HEK293 (cell line): ENCODE results near the gene CPT1A.

ENCODE experiments used
- CTCF ChIA-PET: fragments of 350-600 bp; formaldehyde crosslinking; extraction: SDS; loops from one replicate; lab custom pipeline; 2021; ENCODE audit warnings: antibody characterized with exemption; lab: Yijun Ruan, JAX
- POLR2A ChIA-PET: fragments of 300-600 bp; formaldehyde crosslinking; extraction: SDS; loops from one replicate; lab custom pipeline; 2020; ENCODE audit warnings: antibody characterized with exemption, inconsistent platforms; lab: Yijun Ruan, JAX
- H3K27ac ChIP-seq: fragments of 200-500 bp; sonication (Bioruptor generic); 2 replicates; pipeline ENCODE4 v1.5.1; 2014; ENCODE audit warnings: low read depth, low read length, control low read depth, inconsistent platforms; ENCODE audit errors: extremely low read depth
- H3K36me3 ChIP-seq, 2 experiments: fragments of 200-500 bp in 1 of 2; sonication (Bioruptor generic) in 1 of 2; 1 replicate in 1 of 2; 2 replicates in 1 of 2; pipeline ENCODE4 v1.5.1; 2014 to 2017; ENCODE audit warnings: inconsistent platforms in 2 of 2, low read length in 2 of 2; ENCODE audit not compliant: control insufficient read depth in 2 of 2, insufficient read depth in 1 of 2
- H3K4me1 ChIP-seq: fragments of 200-500 bp; sonication (Bioruptor generic); 2 replicates; pipeline ENCODE4 v1.5.1; 2014; ENCODE audit warnings: mild to moderate bottlenecking, low read length, inconsistent platforms; ENCODE audit not compliant: control insufficient read depth, insufficient read depth
- H3K4me3 ChIP-seq: 2 replicates; pipeline ENCODE4 v1.5.1; 2011; ENCODE audit warnings: low read depth, mild to moderate bottlenecking, control low read depth, low read length, moderate library complexity
- H3K9me3 ChIP-seq: fragments of 200-500 bp; sonication (Bioruptor generic); 2 replicates; pipeline ENCODE4 v1.5.1; 2014; ENCODE audit warnings: low read depth, low read length, inconsistent platforms; ENCODE audit not compliant: control insufficient read depth, insufficient read depth
- GLI4 ChIP-seq: fragments of 450-650 bp; formaldehyde crosslinking; IDR thresholded peaks from 2 replicates; pipeline ENCODE4 v1.5.1; 2016; ENCODE audit warnings: missing biosample characterization, missing genetic modification characterization
- KLF1 ChIP-seq: fragments of 450-650 bp; formaldehyde crosslinking; IDR thresholded peaks from 2 replicates; pipeline ENCODE4 v1.5.1; 2016; ENCODE audit warnings: missing biosample characterization, missing genetic modification characterization
- MYNN ChIP-seq: fragments of 450-650 bp; formaldehyde crosslinking; IDR thresholded peaks from 2 replicates; pipeline ENCODE4 v1.5.1; 2016; ENCODE audit warnings: missing biosample characterization, missing genetic modification characterization, borderline replicate concordance
- PRDM1 ChIP-seq: fragments of 450-650 bp; formaldehyde crosslinking; IDR thresholded peaks from 2 replicates; pipeline ENCODE4; 2016; ENCODE audit warnings: missing biosample characterization, missing genetic modification characterization
- SCRT1 ChIP-seq: fragments of 450-650 bp; formaldehyde crosslinking; IDR thresholded peaks from 2 replicates; pipeline ENCODE4 v1.5.1; 2016; ENCODE audit warnings: missing biosample characterization, missing genetic modification characterization, borderline replicate concordance
- SCRT2 ChIP-seq: fragments of 450-650 bp; formaldehyde crosslinking; IDR thresholded peaks from 2 replicates; pipeline ENCODE4 v1.5.1; 2016; ENCODE audit warnings: missing biosample characterization, missing genetic modification characterization
- ZFHX2 ChIP-seq: fragments of 450-650 bp; formaldehyde crosslinking; conservative IDR thresholded peaks from 2 replicates; pipeline ENCODE4 v1.5.1; 2016; ENCODE audit warnings: missing biosample characterization, missing genetic modification characterization
- ZNF132 ChIP-seq: fragments of 450-650 bp; formaldehyde crosslinking; IDR thresholded peaks from 2 replicates; pipeline ENCODE4 v1.5.1; 2017; ENCODE audit warnings: missing biosample characterization, missing genetic modification characterization, borderline replicate concordance
- ZNF280D ChIP-seq: fragments of 450-650 bp; formaldehyde crosslinking; IDR thresholded peaks from 2 replicates; pipeline ENCODE4 v1.5.1; 2016; ENCODE audit warnings: missing biosample characterization, missing genetic modification characterization
- ZNF600 ChIP-seq: fragments of 450-650 bp; formaldehyde crosslinking; IDR thresholded peaks from 2 replicates; pipeline ENCODE4 v1.5.1; 2016; ENCODE audit warnings: missing biosample characterization, missing genetic modification characterization
- ZNF660 ChIP-seq: fragments of 450-650 bp; IDR thresholded peaks from 2 replicates; pipeline ENCODE4 v1.5.1; 2018; ENCODE audit warnings: missing biosample characterization, mild to moderate bottlenecking, missing genetic modification characterization
- ZNF670 ChIP-seq: fragments of 450-650 bp; formaldehyde crosslinking; IDR thresholded peaks from 2 replicates; pipeline ENCODE4 v1.5.1; 2016; ENCODE audit warnings: missing biosample characterization, missing genetic modification characterization, low read depth
- TF ChIP-seq, protein P1 (sequence below): fragments of 450-650 bp; formaldehyde crosslinking; IDR thresholded peaks from 2 replicates; pipeline ENCODE4 v1.5.1; 2016; ENCODE audit warnings: missing biosample characterization, missing genetic modification characterization
- TF ChIP-seq, protein P2 (sequence below): fragments of 450-650 bp; formaldehyde crosslinking; conservative IDR thresholded peaks from 2 replicates; pipeline ENCODE4 v1.5.1; 2016; ENCODE audit warnings: low read depth, missing biosample characterization, missing genetic modification characterization
- TF ChIP-seq, protein P3 (sequence below): fragments of 450-650 bp; formaldehyde crosslinking; optimal IDR thresholded peaks from 2 replicates; pipeline ENCODE3; 2016; ENCODE audit warnings: missing biosample characterization, mild to moderate bottlenecking, missing genetic modification characterization

The CPT1A gene

GRCh38 chr11:68812526-68812925 lies 29.2 kb downstream of the CPT1A start:
- Histone ChIP-seq H3K4me1 (no peaks in the 10 kb centered on the region), H3K4me3 (no peak overlapping the region), H3K9me3 (no peaks in the 10 kb centered on the region), H3K36me3 (peaks cover 0 to 31% of the 10 kb centered on the region in 2 experiments; a peak in 2 of 3 replicates), H3K27ac (no peak overlapping the region)
- CTCF ChIA-PET, result no interaction called here
- TF ChIP-seq SCRT1, result no peak
- peak; percentile 85 for TF ChIP-seq KLF1 (tag by site-specific recombination)
- POLR2A ChIA-PET, result no interaction called here

DNA sequence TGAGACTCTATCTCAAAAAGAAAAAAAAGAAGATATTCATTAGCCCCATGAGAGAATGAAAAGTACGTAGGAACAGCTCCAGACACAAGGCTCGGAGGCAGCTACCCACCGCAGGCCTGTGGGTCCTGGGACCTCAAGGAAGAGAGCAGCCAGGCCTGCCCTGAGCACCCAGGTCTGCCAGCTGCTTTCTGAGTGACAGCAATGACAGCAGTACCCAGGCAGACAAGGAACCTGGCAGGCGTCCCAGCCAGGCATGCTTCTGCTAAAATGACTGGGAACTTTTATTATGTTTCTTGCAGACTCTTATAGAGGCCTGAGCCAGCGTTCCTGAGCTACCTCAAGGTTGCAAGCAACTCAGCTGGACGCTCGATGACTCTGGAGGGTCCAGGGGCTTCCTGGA lies 31.6 kb downstream of the CPT1A start:
- ChIA-PET CTCF (interaction anchor here (0.7 to 1.9 kb wide), 2 partner anchors 11 to 12 kb away, joined by 4 to 6 read pairs; no protein-coding TSS in a partner anchor), POLR2A (no interaction called here)
- TF ChIP-seq, protein P1, sequence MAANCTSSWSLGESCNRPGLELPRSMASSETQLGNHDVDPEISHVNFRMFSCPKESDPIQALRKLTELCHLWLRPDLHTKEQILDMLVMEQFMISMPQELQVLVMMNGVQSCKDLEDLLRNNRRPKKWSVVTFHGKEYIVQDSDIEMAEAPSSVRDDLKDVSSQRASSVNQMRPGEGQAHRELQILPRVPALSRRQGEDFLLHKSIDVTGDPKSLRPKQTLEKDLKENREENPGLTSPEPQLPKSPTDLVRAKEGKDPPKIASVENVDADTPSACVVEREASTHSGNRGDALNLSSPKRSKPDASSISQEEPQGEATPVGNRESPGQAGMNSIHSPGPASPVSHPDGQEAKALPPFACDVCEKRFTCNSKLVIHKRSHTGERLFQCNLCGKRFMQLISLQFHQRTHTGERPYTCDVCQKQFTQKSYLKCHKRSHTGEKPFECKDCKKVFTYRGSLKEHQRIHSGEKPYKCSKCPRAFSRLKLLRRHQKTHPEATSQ (tag by site-specific recombination), result no peak
- TF ChIP-seq ZNF660 (tag by site-specific recombination), result no peak
- no peak for TF ChIP-seq PRDM1 (tag by site-specific recombination)
- 0 out of 2 replicates have a peak, but pooled peaks have one; percentile 39 for TF ChIP-seq MYNN (tag by site-specific recombination)
- TF ChIP-seq ZNF670 (tag by site-specific recombination), result no peak
- TF ChIP-seq, all 188 proteins: peak for 1
- H3K4me3 ChIP-seq, result no peak overlapping the region
- no peaks in the 10 kb centered on the region for H3K9me3 ChIP-seq
- H3K36me3 ChIP-seq, result peaks cover 0 to 36% of the 10 kb centered on the region in 2 experiments; a peak in 1 of 3 replicates
- no peaks in the 10 kb centered on the region for H3K4me1 ChIP-seq
- H3K27ac ChIP-seq, result no peak overlapping the region

GRCh38 chr11:68809506-68809905 lies 32.2 kb downstream of the CPT1A start:
- CTCF ChIA-PET, result interaction anchor here (1.8 to 1.9 kb wide), 2 partner anchors 11 kb away, joined by 6 to 16 read pairs; no protein-coding TSS in a partner anchor
- peaks cover 0 to 29% of the 10 kb centered on the region in 2 experiments; a peak in 1 of 3 replicates for H3K36me3 ChIP-seq
- H3K27ac ChIP-seq, result no peak overlapping the region
- POLR2A ChIA-PET, result no interaction called here
- TF ChIP-seq, protein P2, sequence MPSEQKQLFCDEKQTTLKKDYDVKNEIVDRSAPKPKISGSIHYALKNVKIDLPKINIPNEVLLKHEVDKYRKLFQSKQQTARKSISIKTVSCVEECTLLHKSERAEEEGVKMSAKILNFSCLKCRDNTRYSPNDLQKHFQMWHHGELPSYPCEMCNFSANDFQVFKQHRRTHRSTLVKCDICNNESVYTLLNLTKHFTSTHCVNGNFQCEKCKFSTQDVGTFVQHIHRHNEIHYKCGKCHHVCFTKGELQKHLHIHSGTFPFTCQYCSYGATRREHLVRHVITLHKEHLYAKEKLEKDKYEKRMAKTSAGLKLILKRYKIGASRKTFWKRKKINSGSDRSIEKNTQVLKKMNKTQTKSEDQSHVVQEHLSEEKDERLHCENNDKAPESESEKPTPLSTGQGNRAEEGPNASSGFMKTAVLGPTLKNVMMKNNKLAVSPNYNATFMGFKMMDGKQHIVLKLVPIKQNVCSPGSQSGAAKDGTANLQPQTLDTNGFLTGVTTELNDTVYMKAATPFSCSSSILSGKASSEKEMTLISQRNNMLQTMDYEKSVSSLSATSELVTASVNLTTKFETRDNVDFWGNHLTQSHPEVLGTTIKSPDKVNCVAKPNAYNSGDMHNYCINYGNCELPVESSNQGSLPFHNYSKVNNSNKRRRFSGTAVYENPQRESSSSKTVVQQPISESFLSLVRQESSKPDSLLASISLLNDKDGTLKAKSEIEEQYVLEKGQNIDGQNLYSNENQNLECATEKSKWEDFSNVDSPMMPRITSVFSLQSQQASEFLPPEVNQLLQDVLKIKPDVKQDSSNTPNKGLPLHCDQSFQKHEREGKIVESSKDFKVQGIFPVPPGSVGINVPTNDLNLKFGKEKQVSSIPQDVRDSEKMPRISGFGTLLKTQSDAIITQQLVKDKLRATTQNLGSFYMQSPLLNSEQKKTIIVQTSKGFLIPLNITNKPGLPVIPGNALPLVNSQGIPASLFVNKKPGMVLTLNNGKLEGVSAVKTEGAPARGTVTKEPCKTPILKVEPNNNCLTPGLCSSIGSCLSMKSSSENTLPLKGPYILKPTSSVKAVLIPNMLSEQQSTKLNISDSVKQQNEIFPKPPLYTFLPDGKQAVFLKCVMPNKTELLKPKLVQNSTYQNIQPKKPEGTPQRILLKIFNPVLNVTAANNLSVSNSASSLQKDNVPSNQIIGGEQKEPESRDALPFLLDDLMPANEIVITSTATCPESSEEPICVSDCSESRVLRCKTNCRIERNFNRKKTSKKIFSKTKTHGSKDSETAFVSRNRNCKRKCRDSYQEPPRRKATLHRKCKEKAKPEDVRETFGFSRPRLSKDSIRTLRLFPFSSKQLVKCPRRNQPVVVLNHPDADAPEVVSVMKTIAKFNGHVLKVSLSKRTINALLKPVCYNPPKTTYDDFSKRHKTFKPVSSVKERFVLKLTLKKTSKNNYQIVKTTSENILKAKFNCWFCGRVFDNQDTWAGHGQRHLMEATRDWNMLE (tag by site-specific recombination), result no peak
- TF ChIP-seq ZNF280D (no peak), ZNF132 (tag by site-specific recombination) (no peak), SCRT2 (tag by site-specific recombination) (no peak), ZNF600 (tag by site-specific recombination) (no peak), ZFHX2 (tag by site-specific recombination) (no peak), GLI4 (tag by site-specific recombination) (no peak)
- TF ChIP-seq, protein P3, sequence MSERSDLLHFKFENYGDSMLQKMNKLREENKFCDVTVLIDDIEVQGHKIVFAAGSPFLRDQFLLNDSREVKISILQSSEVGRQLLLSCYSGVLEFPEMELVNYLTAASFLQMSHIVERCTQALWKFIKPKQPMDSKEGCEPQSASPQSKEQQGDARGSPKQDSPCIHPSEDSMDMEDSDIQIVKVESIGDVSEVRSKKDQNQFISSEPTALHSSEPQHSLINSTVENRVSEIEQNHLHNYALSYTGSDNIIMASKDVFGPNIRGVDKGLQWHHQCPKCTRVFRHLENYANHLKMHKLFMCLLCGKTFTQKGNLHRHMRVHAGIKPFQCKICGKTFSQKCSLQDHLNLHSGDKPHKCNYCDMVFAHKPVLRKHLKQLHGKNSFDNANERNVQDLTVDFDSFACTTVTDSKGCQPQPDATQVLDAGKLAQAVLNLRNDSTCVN (tag by site-specific recombination), result no peak
- H3K4me1 ChIP-seq, result no peaks in the 10 kb centered on the region
- no peak overlapping the region for H3K4me3 ChIP-seq
- H3K9me3 ChIP-seq, result no peaks in the 10 kb centered on the region
